ENCODE results near the gene C3. TPM values are rescaled to one million over a fixed set of nuclear protein-coding genes. Genes with fewer than 3 reads are reported as not detected.

C3 gene
- total and polyA plus RNA-seq, 2 of the 13 experiments (the other 11 are each of a cell fraction or from before 2014, with no cell fraction given) = 1,455 to 6,272 TPM

- intact Hi-C loops (cut with micrococcal nuclease; ENCODE audit: unreplicated experiment) = no loop called here
- FAIRE-seq (no peak), DNase-seq (ENCODE audit: low spot score) (no peak), ATAC-seq (peak; percentile 14; the same call in 2 of the 3 replicates)
- Histone ChIP-seq H2AFZ (ENCODE audit: low read length) (no peak overlapping the region), H3K79me2 (ENCODE audit: insufficient read depth, low read length) (peaks cover 18% of the 10 kb centered on the region), H3K9me3 (ENCODE audit: low read length) (no peaks in the 10 kb centered on the region), H3K27ac (ENCODE audit: extremely low read length, insufficient read depth, low read length) (peak overlapping the region; percentile 26), H3K4me3 (replicated peaks in 1 of 3; ENCODE audit: insufficient read depth in 1 of 3, low read depth in 2 of 3, low read length in 3 of 3) (no peak overlapping the region), H3K9ac (ENCODE audit: insufficient read depth, low read depth, low read length) (no peak overlapping the region), H3K4me1 (ENCODE audit: insufficient read depth, low read length) (peaks cover 55% of the 10 kb centered on the region), H3K36me3 (replicated peaks in 1 of 2; ENCODE audit: control insufficient read depth in 1 of 2, insufficient read depth in 2 of 2, low read length in 2 of 2) (peaks cover 13 to 53% of the 10 kb centered on the region in 2 experiments; a peak in 4 of 5 replicates), H3K27me3 (ENCODE audit: control insufficient read depth in 1 of 2, insufficient read depth in 2 of 2, low read length in 2 of 2) (no peaks in the 10 kb centered on the region), H4K20me1 (ENCODE audit: insufficient read depth, low read length) (peaks cover 16% of the 10 kb centered on the region), H3K4me2 (ENCODE audit: low read depth, low read length) (peak overlapping the region; percentile 39; the same call in 1 of the 2 replicates)
- CTCF ChIA-PET (ENCODE audit: low intra/inter-chr PET ratio, low total read pairs) = no interaction called here
- in situ Hi-C loops (cut with HindIII; ENCODE audit: extremely low pct_ligation_motif_present, low pct_unique_long_range_greater_than_20kb) = no loop called here
- BruUV-seq (replicated peaks) = no TSS peak
- WGBS (ENCODE audit: low lambda C conversion rate) = 80% methylated on average over 17 of the region's 41 CpGs
- POLR2A ChIA-PET = interaction anchor here (0.9 to 1.8 kb wide), 3 partner anchors 8 to 24 kb away, joined by 3 to 15 read pairs (median 3); partner anchors contain the start of gene C3
- 0 out of 2 replicates have a peak, but pooled peaks have one; percentile 18 for TF ChIP-seq PCBP1 (IDR thresholded peaks at IDR 0.05; ENCODE audit: borderline replicate concordance, low read depth, low read length)
- TF ChIP-seq XRCC5 (optimal IDR thresholded peaks at IDR 0.05; ENCODE audit: low read length) = peak; percentile 13
- TF ChIP-seq HNRNPL (IDR thresholded peaks at IDR 0.05; ENCODE audit: low read depth, low read length) = peak; percentile 68; the same call in 1 of the 2 replicates
- no peak for TF ChIP-seq ASH2L (IDR thresholded peaks at IDR 0.05; ENCODE audit: insufficient read length, low read depth, low read length)
- peak; percentile 37; the same call in 1 of the 2 replicates for TF ChIP-seq RBFOX2 (IDR thresholded peaks at IDR 0.05; ENCODE audit: low read depth, low read length)
- peak; percentile 72 for TF ChIP-seq FOSL2 (CRISPR knock-in tag; IDR thresholded peaks at IDR 0.05)
- peak; percentile 50 for TF ChIP-seq ZNF687 (CRISPR knock-in tag; IDR thresholded peaks at IDR 0.05)
- TF ChIP-seq PATZ1 (CRISPR knock-in tag; IDR thresholded peaks at IDR 0.05) = peak; percentile 33; the same call in 1 of the 2 replicates
- TF ChIP-seq ZBTB33 (CRISPR knock-in tag; IDR thresholded peaks at IDR 0.05) = peak; percentile 75; the same call in 1 of the 2 replicates
- TF ChIP-seq TFAP4 (IDR thresholded peaks at IDR 0.05; ENCODE audit: borderline replicate concordance, low read depth) = no peak
Observed at GRCh38 chr19:6744381-6745301, 24.2 kb upstream of the C3 start.
